OCI-M2 (cell line): ENCODE measurements around the gene TSC22D4.
A peak's percentile ranks its signal among the peaks of the same experiment; 100 is the strongest.
"Not testable (repeated sequence)": the region's sequence is repeated elsewhere in the genome, so short reads cannot be mapped to it uniquely, and the experiment has no call there.

Experiments used
- DNase-seq: peaks from one replicate; lab custom pipeline; 2025; ENCODE audit not compliant: unreplicated experiment; lab: John Stamatoyannopoulos, UW

TSC22D4 gene

GRCh38 chr7:100478958-100479660 lies at the start of gene TSC22D4:
TSS of gene TSC22D4 (minus strand) at chr7:100479214. CDS start at chr7:100478038, 1,176 bp downstream.
- DNase-seq, result peak; percentile 63

- DNase-seq, result not testable (repeated sequence)
Observed at GRCh38 chr7:100528108-100528866, 49.3 kb upstream of the TSC22D4 start.

GRCh38 chr7:100523192-100523591 lies 44.2 kb upstream of the TSC22D4 start:
- DNase-seq, result not testable (repeated sequence)

GRCh38 chr7:100521909-100522593 lies 43.0 kb upstream of the TSC22D4 start:
- DNase-seq, result not testable (repeated sequence)

GRCh38 chr7:100521076-100521475 lies 42.1 kb upstream of the TSC22D4 start:
- no peak for DNase-seq

GRCh38 chr7:100520138-100520537 lies 41.1 kb upstream of the TSC22D4 start:
- no peak for DNase-seq

GRCh38 chr7:100519580-100519979 lies 40.6 kb upstream of the TSC22D4 start:
- DNase-seq, result no peak

GRCh38 chr7:100517305-100517704 lies 38.3 kb upstream of the TSC22D4 start:
- no peak for DNase-seq

- DNase-seq, result no peak
Observed at GRCh38 chr7:100516135-100516812, 37.3 kb upstream of the TSC22D4 start.

GRCh38 chr7:100515072-100515532 lies 36.1 kb upstream of the TSC22D4 start:
- DNase-seq, result no peak

- no peak for DNase-seq
Observed at GRCh38 chr7:100513212-100513810, 34.3 kb upstream of the TSC22D4 start.

GRCh38 chr7:100510437-100511239 lies 31.6 kb upstream of the TSC22D4 start:
- peak; percentile 36 for DNase-seq

- DNase-seq, result no peak
Observed at GRCh38 chr7:100509231-100509630, 30.2 kb upstream of the TSC22D4 start.

- DNase-seq, result no peak
Observed at GRCh38 chr7:100506356-100506923, 27.4 kb upstream of the TSC22D4 start.

- no peak for DNase-seq
Observed at GRCh38 chr7:100504887-100505611, 26.0 kb upstream of the TSC22D4 start.

GRCh38 chr7:100504031-100504430 lies 25.0 kb upstream of the TSC22D4 start:
- not testable (repeated sequence) for DNase-seq

- DNase-seq, result not testable (repeated sequence)
Observed at GRCh38 chr7:100500743-100501142, 21.7 kb upstream of the TSC22D4 start.

GRCh38 chr7:100496509-100496908 lies 17.5 kb upstream of the TSC22D4 start:
- DNase-seq, result no peak
